Endometrial microvascular endothelial cells (primary cell): ENCODE results near the gene SPATA2. TPM values are rescaled to one million over a fixed set of nuclear protein-coding genes. Genes with fewer than 3 reads are reported as not detected.

Source experiments
- in situ Hi-C: cut with HindIII; loops from 2 replicates; pipeline ENCODE4 v1.10.0; 2017; ENCODE audit warnings: low sequenced_read_pairs, low pct_unique_long_range_greater_than_20kb; ENCODE audit errors: inconsistent ontology term
- total RNA-seq: library from RNA; depleted of rRNA; stranded (reverse); fragments of >200 nt; gene quantifications from one replicate; pipeline ENCODE4 v1.2.3, GENCODE V29; 2015; ENCODE audit errors: inconsistent ontology term

The SPATA2 gene
- total RNA-seq, 1 donor from 2014 or later = 3.8 TPM

- in situ Hi-C loops = no loop called here
These were observed 21.1 kb upstream of the SPATA2 start, which contains the start of gene RNF114 for GRCh38 chr20:49936153-49937026. Gene RNF114, plus strand, starts transcription at chr20:49936397. Its CDS starts 16 bp downstream, at chr20:49936413.

DNA sequence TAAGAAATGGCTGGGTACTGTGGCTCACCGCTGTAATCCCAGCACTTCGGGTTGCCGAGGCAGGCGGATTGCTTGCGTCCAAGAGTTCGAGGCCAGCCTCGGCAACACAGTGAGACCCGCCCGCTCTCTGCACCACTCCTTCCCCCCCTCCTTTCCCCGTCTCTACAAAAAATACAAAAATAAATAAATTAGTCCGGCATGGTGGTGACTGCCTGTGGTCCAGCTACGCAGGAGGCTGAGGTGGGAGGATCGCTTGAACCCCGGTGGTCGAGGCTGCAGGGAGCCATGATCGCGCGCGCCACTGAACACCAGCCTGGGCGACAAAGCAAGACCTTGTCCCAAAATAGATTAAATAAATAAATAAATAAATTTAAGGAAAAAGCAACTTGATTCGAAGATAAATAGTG is 20.4 kb upstream of the SPATA2 start:
- in situ Hi-C loops = no loop called here

- in situ Hi-C loops = no loop called here
These were observed 13.8 kb upstream of the SPATA2 start for GRCh38 chr20:49929142-49929494.

- in situ Hi-C loops = no loop called here
These were observed 13.2 kb upstream of the SPATA2 start for GRCh38 chr20:49928411-49929141.

GRCh38 chr20:49925901-49926454 is 10.6 kb upstream of the SPATA2 start:
- in situ Hi-C loops = no loop called here

DNA sequence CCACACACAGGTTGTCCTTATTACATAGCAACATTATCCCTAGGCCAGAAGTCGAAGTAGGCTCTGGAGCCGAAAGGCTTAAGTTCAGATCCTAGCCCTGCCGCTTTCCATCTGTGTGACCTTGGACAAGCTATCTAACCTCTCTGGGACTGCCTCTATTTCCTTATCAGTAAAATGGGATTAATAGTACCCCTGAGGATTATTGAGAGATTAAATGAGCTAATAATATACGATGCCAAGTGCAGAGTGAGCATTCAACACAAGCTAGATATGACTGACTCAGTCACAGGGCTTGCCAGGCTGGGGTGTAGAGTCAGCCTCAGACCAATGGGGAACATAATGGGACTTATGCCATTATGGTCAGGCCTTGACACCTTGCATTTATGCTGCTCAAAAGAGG is 8.9 kb upstream of the SPATA2 start:
- in situ Hi-C loops = no loop called here

DNA sequence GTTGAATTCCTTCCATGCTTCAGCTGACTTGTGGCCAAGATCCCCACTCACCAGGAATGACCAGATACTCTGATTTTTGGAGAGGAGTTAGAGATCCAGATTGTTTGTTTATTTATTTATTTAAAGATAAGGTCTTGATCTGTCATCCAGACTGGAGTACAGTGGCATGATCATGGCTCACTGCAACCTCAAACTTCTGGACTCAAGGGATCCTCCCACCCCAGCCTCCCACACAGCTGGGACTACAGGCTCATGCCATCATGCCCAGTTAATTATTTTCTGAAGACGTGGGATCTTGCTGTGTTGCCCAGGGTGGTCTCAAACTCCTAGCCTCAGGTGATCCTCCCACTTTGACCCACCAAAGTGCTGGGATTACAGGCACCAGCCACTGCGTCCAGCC is 4.1 kb upstream of the SPATA2 start:
- in situ Hi-C loops = no loop called here

DNA sequence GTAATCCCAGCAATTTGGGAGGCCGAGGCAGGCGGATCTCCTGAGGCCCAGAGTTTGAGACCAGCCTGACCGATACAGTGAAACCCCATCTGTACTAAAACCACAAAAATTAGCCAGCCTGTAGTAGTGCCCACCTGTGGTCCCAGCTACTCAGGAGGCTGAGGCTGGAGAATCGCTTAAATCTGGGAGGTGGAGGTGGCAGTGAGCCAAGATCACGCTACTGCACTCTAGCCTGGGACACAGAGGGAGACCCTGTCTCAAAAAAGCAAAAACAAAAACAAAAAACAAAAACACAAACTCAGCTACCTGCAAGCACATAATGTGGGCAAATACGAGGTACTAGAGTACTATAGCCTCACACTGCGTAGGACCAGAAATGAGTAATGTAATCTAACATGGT is 3.7 kb upstream of the SPATA2 start:
- in situ Hi-C loops = no loop called here

- in situ Hi-C loops = no loop called here
These were observed 3.1 kb upstream of the SPATA2 start for GRCh38 chr20:49918446-49918845.

DNA sequence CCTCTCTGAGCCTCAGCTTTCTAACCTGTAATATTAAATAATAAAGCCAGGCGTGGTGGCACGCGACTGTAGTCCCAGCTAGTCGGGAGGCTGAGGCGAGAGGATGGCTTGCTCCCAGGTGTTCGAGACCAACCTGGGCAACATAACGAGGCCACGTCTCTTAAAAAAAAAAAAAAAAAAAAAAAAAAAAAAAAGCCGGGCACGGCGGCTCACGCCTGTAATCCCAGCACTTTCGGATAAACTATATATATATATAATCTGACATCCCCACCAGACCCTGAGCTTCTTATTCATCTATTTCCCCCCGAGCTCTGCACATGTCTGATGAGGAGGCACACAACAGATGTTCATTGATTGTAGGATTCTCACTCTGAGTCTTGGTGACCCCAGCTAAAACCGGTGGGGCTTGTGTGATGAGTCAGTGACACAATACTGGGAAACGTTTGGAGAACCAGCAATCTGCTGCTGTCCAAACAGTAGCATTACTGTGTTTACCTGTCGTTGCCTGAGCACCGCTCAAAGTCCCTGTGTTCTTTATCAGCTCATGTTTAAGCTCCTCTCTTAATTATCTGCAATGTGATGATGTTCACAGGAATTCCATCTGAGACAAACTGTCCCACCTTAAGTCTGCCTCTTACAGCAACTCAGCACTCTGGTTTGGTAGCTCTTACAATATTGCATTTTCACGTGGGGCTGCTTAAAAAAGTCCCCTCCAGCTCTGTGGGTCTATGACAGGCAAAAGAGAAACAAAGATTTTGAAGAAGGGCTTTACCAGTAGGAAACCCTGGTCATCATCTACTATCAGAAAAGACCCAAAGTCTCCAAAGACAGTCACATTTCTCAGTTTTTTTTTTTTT is 1.0 kb upstream of the SPATA2 start:
- in situ Hi-C loops = no loop called here

DNA sequence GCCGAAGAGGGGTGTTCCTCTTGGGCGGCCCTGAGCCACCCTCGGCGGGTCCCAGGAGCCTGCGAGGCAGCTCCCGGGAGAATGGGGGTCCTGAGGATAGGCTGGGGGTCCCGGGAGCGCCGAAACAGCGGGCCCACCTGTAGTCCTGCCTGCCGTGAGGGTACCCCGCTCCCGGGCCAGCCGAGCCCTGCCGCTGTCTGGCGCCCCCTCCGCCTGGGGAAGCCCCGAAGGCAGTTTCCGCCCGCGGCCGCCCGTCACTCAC is 280 bp downstream of the SPATA2 start:
- in situ Hi-C loops = no loop called here

- in situ Hi-C loops = no loop called here
These were observed 815 bp downstream of the SPATA2 start for GRCh38 chr20:49914310-49915117.

GRCh38 chr20:49913399-49914047 is 1.8 kb downstream of the SPATA2 start:
- in situ Hi-C loops = no loop called here

DNA sequence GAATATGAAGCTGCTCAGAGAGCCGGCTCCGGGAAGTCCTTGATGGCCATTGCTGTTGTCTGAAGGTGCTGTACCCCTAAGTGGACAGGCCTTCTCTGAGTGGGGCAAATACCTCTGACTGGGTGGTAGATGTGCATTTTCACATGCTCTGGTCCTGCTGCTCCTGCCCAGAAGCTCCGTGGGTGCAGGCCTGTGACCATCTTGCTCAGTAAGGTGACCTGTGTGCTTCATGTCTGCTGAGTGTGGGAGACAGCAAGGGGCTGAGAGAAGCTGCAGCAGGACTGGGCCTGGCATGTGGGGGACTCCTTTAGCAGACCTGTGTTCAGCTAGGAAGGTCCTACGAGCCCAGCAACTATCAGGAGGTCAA is 5.0 kb downstream of the SPATA2 start:
- in situ Hi-C loops = no loop called here

- in situ Hi-C loops = no loop called here
These were observed 5.6 kb downstream of the SPATA2 start for GRCh38 chr20:49909499-49910339.

DNA sequence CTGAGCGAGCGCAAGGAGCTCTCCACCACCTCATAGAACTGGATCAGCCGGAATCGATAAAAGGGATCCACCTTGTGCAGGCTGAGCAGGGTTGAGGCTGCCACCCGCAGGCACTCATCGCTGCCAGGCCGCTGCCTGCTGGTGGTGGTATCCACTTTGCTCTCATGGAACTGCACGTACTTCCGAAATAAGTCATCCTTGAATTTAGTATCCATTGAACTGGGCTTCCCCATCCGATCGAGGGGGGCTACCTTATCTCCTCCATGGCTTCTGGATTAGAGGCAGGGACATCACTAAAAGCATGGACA is 7.1 kb downstream of the SPATA2 start:
- in situ Hi-C loops = no loop called here

- in situ Hi-C loops = no loop called here
These were observed 7.7 kb downstream of the SPATA2 start for GRCh38 chr20:49907405-49908257.
